ENCODE results near the gene SLC5A3.

Gene SLC5A3

GRCh38 chr21:34094949-34095348 lies 21.6 kb downstream of the SLC5A3 start:
- Histone ChIP-seq H3K4me3 (no peak overlapping the region), H3K36me3 (replicated peaks) (peaks cover 27% of the 10 kb centered on the region), H3K27me3 (ENCODE audit: low read depth) (no peaks in the 10 kb centered on the region), H3K4me1 (peaks cover 19% of the 10 kb centered on the region), H3K9me3 (no peaks in the 10 kb centered on the region)
- no peak for DNase-seq (ENCODE audit: low spot score in 2 of 2)
- in situ Hi-C loops (cut with MboI; ENCODE audit: low sequenced_read_pairs), result no loop called here

- Histone ChIP-seq H3K27me3 (ENCODE audit: low read depth) (no peaks in the 10 kb centered on the region), H3K4me3 (no peak overlapping the region), H3K36me3 (replicated peaks) (peaks cover 27% of the 10 kb centered on the region), H3K4me1 (peaks cover 21% of the 10 kb centered on the region), H3K9me3 (no peaks in the 10 kb centered on the region)
- in situ Hi-C loops (cut with MboI; ENCODE audit: low sequenced_read_pairs), result no loop called here
- no peak for DNase-seq (ENCODE audit: low spot score in 2 of 2)
These were observed 24.1 kb downstream of the SLC5A3 start for GRCh38 chr21:34097442-34097841.

- in situ Hi-C loops (cut with MboI; ENCODE audit: low sequenced_read_pairs), result no loop called here
- DNase-seq (ENCODE audit: low spot score in 2 of 2), result no peak
- Histone ChIP-seq H3K9me3 (no peaks in the 10 kb centered on the region), H3K4me3 (no peak overlapping the region), H3K4me1 (peaks cover 15% of the 10 kb centered on the region), H3K36me3 (replicated peaks) (peaks cover 11% of the 10 kb centered on the region), H3K27me3 (ENCODE audit: low read depth) (no peaks in the 10 kb centered on the region)
These were observed 27.0 kb downstream of the SLC5A3 start for GRCh38 chr21:34100337-34100736.

GRCh38 chr21:34100790-34101189 lies 27.4 kb downstream of the SLC5A3 start:
- Histone ChIP-seq H3K36me3 (replicated peaks) (peaks cover 7% of the 10 kb centered on the region), H3K4me1 (peaks cover 15% of the 10 kb centered on the region), H3K9me3 (no peaks in the 10 kb centered on the region), H3K4me3 (no peak overlapping the region), H3K27me3 (ENCODE audit: low read depth) (no peaks in the 10 kb centered on the region)
- no peak for DNase-seq (ENCODE audit: low spot score in 2 of 2)
- in situ Hi-C loops (cut with MboI; ENCODE audit: low sequenced_read_pairs), result no loop called here

GRCh38 chr21:34105947-34106541 lies 32.7 kb downstream of the SLC5A3 start:
- H3K36me3 ChIP-seq (replicated peaks), result no peaks in the 10 kb centered on the region; the same call in 1 of the 2 replicates
- DNase-seq (ENCODE audit: low spot score in 2 of 2), result no peak
- in situ Hi-C loops (cut with MboI; ENCODE audit: low sequenced_read_pairs), result no loop called here
- no peaks in the 10 kb centered on the region; the same call in 1 of the 2 replicates for H3K4me1 ChIP-seq
- H3K9me3 ChIP-seq, result no peaks in the 10 kb centered on the region
- H3K4me3 ChIP-seq, result no peak overlapping the region
- H3K27me3 ChIP-seq (ENCODE audit: low read depth), result no peaks in the 10 kb centered on the region

GRCh38 chr21:34107606-34108005 lies 34.2 kb downstream of the SLC5A3 start:
- no peak for DNase-seq (ENCODE audit: low spot score in 2 of 2)
- no peak overlapping the region for H3K4me3 ChIP-seq
- in situ Hi-C loops (cut with MboI; ENCODE audit: low sequenced_read_pairs), result no loop called here
- H3K9me3 ChIP-seq, result no peaks in the 10 kb centered on the region
- H3K4me1 ChIP-seq, result no peaks in the 10 kb centered on the region; the same call in 1 of the 2 replicates
- H3K27me3 ChIP-seq (ENCODE audit: low read depth), result no peaks in the 10 kb centered on the region
- no peaks in the 10 kb centered on the region; the same call in 1 of the 2 replicates for H3K36me3 ChIP-seq (replicated peaks)

GRCh38 chr21:34109075-34109474 lies 35.7 kb downstream of the SLC5A3 start:
- H3K4me3 ChIP-seq, result no peak overlapping the region
- in situ Hi-C loops (cut with MboI; ENCODE audit: low sequenced_read_pairs), result no loop called here
- no peaks in the 10 kb centered on the region for H3K9me3 ChIP-seq
- no peak for DNase-seq (ENCODE audit: low spot score in 2 of 2)
- H3K4me1 ChIP-seq, result peaks cover 6% of the 10 kb centered on the region
- H3K27me3 ChIP-seq (ENCODE audit: low read depth), result no peaks in the 10 kb centered on the region
- H3K36me3 ChIP-seq (replicated peaks), result no peaks in the 10 kb centered on the region

GRCh38 chr21:34110594-34111202 lies 37.3 kb downstream of the SLC5A3 start:
- H3K36me3 ChIP-seq (replicated peaks), result no peaks in the 10 kb centered on the region
- H3K4me3 ChIP-seq, result no peak overlapping the region
- DNase-seq (ENCODE audit: low spot score in 2 of 2), result no peak
- in situ Hi-C loops (cut with MboI; ENCODE audit: low sequenced_read_pairs), result no loop called here
- no peaks in the 10 kb centered on the region for H3K27me3 ChIP-seq (ENCODE audit: low read depth)
- peaks cover 6% of the 10 kb centered on the region for H3K4me1 ChIP-seq
- no peaks in the 10 kb centered on the region; the same call in 1 of the 2 replicates for H3K9me3 ChIP-seq

- no peak for DNase-seq (ENCODE audit: low spot score in 2 of 2)
- H3K36me3 ChIP-seq (replicated peaks), result no peaks in the 10 kb centered on the region
- H3K27me3 ChIP-seq (ENCODE audit: low read depth), result no peaks in the 10 kb centered on the region
- no peak overlapping the region for H3K4me3 ChIP-seq
- in situ Hi-C loops (cut with MboI; ENCODE audit: low sequenced_read_pairs), result no loop called here
- peaks cover 6% of the 10 kb centered on the region for H3K4me1 ChIP-seq
- H3K9me3 ChIP-seq, result no peaks in the 10 kb centered on the region; the same call in 1 of the 2 replicates
These were observed 39.1 kb downstream of the SLC5A3 start for GRCh38 chr21:34112316-34113033.

GRCh38 chr21:34113842-34114241 lies 40.5 kb downstream of the SLC5A3 start:
- Histone ChIP-seq H3K27me3 (ENCODE audit: low read depth) (no peaks in the 10 kb centered on the region), H3K4me3 (no peak overlapping the region), H3K36me3 (replicated peaks) (no peaks in the 10 kb centered on the region), H3K4me1 (peaks cover 6% of the 10 kb centered on the region; the same call in 1 of the 2 replicates), H3K9me3 (no peaks in the 10 kb centered on the region; the same call in 1 of the 2 replicates)
- in situ Hi-C loops (cut with MboI; ENCODE audit: low sequenced_read_pairs), result no loop called here
- DNase-seq (ENCODE audit: low spot score in 2 of 2), result no peak

GRCh38 chr21:34115160-34115559 lies 41.8 kb downstream of the SLC5A3 start:
- no peak overlapping the region for H3K4me3 ChIP-seq
- no peaks in the 10 kb centered on the region; the same call in 1 of the 2 replicates for H3K9me3 ChIP-seq
- peaks cover 6% of the 10 kb centered on the region; the same call in 1 of the 2 replicates for H3K4me1 ChIP-seq
- in situ Hi-C loops (cut with MboI; ENCODE audit: low sequenced_read_pairs), result no loop called here
- DNase-seq (ENCODE audit: low spot score in 2 of 2), result no peak
- H3K27me3 ChIP-seq (ENCODE audit: low read depth), result no peaks in the 10 kb centered on the region
- no peaks in the 10 kb centered on the region for H3K36me3 ChIP-seq (replicated peaks)

GRCh38 chr21:34116569-34116968 lies 43.2 kb downstream of the SLC5A3 start:
- Histone ChIP-seq H3K36me3 (replicated peaks) (no peaks in the 10 kb centered on the region), H3K4me3 (no peak overlapping the region), H3K9me3 (no peaks in the 10 kb centered on the region; the same call in 1 of the 2 replicates), H3K27me3 (ENCODE audit: low read depth) (no peaks in the 10 kb centered on the region), H3K4me1 (peaks cover 6% of the 10 kb centered on the region; the same call in 1 of the 2 replicates)
- in situ Hi-C loops (cut with MboI; ENCODE audit: low sequenced_read_pairs), result no loop called here
- DNase-seq (ENCODE audit: low spot score in 2 of 2), result no peak

GRCh38 chr21:34120867-34121266 lies 47.5 kb downstream of the SLC5A3 start:
- Histone ChIP-seq H3K27me3 (ENCODE audit: low read depth) (no peaks in the 10 kb centered on the region), H3K4me1 (no peaks in the 10 kb centered on the region), H3K9me3 (no peaks in the 10 kb centered on the region), H3K36me3 (replicated peaks) (peaks cover 1% of the 10 kb centered on the region; the same call in 1 of the 2 replicates), H3K4me3 (no peak overlapping the region)
- in situ Hi-C loops (cut with MboI; ENCODE audit: low sequenced_read_pairs), result no loop called here
- DNase-seq (ENCODE audit: low spot score in 2 of 2), result no peak

- in situ Hi-C loops (cut with MboI; ENCODE audit: low sequenced_read_pairs), result no loop called here
- H3K4me3 ChIP-seq, result no peak overlapping the region
- DNase-seq (ENCODE audit: low spot score in 2 of 2), result no peak
- peaks cover 2% of the 10 kb centered on the region; the same call in 1 of the 2 replicates for H3K4me1 ChIP-seq
- peaks cover 8% of the 10 kb centered on the region; the same call in 1 of the 2 replicates for H3K36me3 ChIP-seq (replicated peaks)
- no peaks in the 10 kb centered on the region for H3K27me3 ChIP-seq (ENCODE audit: low read depth)
- H3K9me3 ChIP-seq, result no peaks in the 10 kb centered on the region
These were observed 48.7 kb downstream of the SLC5A3 start for GRCh38 chr21:34122047-34122446.
